HepG2 (cell line): Measurements from ENCODE around the gene PROX1. TPM values are rescaled to one million over a fixed set of nuclear protein-coding genes. Genes with fewer than 3 reads are reported as not detected.

Experiments used
- ATAC-seq: fragments of 200-7000 bp; cut with Tn5 transposase; 3 replicates; pipeline ENCODE4 v1.9.1; 2020; ENCODE audit warnings: mild to moderate bottlenecking, moderate library complexity
- BruUV-seq: library from RNA; stranded (reverse); fragments of 400-500 nt; replicated peaks from 2 replicates; lab custom pipeline; 2021; lab: Mats Ljungman, UMichigan
- CTCF ChIA-PET: fragments of 300-600 bp; formaldehyde crosslinking; extraction: SDS; loops from one replicate; lab custom pipeline; 2021; ENCODE audit warnings: low total read pairs, inconsistent platforms, low intra/inter-chr PET ratio; lab: Yijun Ruan, JAX
- POLR2A ChIA-PET: fragments of 350-600 bp; sonication (Branson Sonifier 250); formaldehyde crosslinking; loops from one replicate; lab custom pipeline; 2020; ENCODE audit warnings: antibody characterized with exemption, inconsistent platforms; lab: Yijun Ruan, JAX
- DNase-seq: peaks from one replicate; pipeline ENCODE4 v3.0.0-alpha.2; 2015; ENCODE audit warnings: low spot score
- FAIRE-seq: peaks from 3 replicates; lab custom pipeline; 2011; peaks lifted over from hg19 to GRCh38; lab: Jason Lieb, UNC
- H2AFZ ChIP-seq: one replicate; pipeline ENCODE4 v1.6.1; 2011; ENCODE audit warnings: low read length, inconsistent platforms
- H3K27ac ChIP-seq: fragments of 300-600 bp; 3 replicates; pipeline ENCODE4 v1.8.0; 2011; ENCODE audit warnings: mixed run types, mild to moderate bottlenecking, mixed read lengths, low read length, inconsistent platforms; ENCODE audit not compliant: insufficient read depth; ENCODE audit errors: extremely low read length
- H3K27me3 ChIP-seq, 2 experiments: fragments of 200-600 bp in 1 of 2; 2 replicates in 1 of 2; 3 replicates in 1 of 2; pipeline versions ENCODE4 v1.6.0 to v1.8.0; 2011; ENCODE audit warnings: low read length in 2 of 2, mild to moderate bottlenecking in 2 of 2, moderate library complexity in 2 of 2, inconsistent platforms in 1 of 2; ENCODE audit not compliant: insufficient read depth in 2 of 2, control insufficient read depth in 1 of 2
- H3K36me3 ChIP-seq, 2 experiments: fragments of 200-600 bp in 1 of 2; replicated peaks in 1 of 2; 2 replicates in 1 of 2; 3 replicates in 1 of 2; pipeline versions ENCODE4 v1.5.1 to v1.8.0; 2011; ENCODE audit warnings: low read length in 2 of 2, inconsistent platforms in 1 of 2; ENCODE audit not compliant: insufficient read depth in 2 of 2, control insufficient read depth in 1 of 2
- H3K4me1 ChIP-seq: 2 replicates; pipeline ENCODE4 v1.5.1; 2012; ENCODE audit warnings: low read length, inconsistent platforms; ENCODE audit not compliant: insufficient read depth
- H3K4me2 ChIP-seq: 2 replicates; pipeline ENCODE4 v1.6.0; 2011; ENCODE audit warnings: low read depth, low read length, inconsistent platforms
- H3K4me3 ChIP-seq, 3 experiments: fragments of 200-600 bp in 1 of 3; sonication (generic), shearing (Covaris generic) in 1 of 3; replicated peaks in 1 of 3; 2 replicates each; pipeline ENCODE4 v1.5.1; 2011 to 2016; ENCODE audit warnings: low read length in 3 of 3, inconsistent platforms in 2 of 3, low read depth in 2 of 3, mild to moderate bottlenecking in 2 of 3, control low read depth in 1 of 3, mixed read lengths in 1 of 3; ENCODE audit not compliant: insufficient read depth in 1 of 3
- H3K79me2 ChIP-seq: one replicate; pipeline ENCODE4 v1.6.1; 2011; ENCODE audit warnings: low read length, inconsistent platforms; ENCODE audit not compliant: insufficient read depth
- H3K9ac ChIP-seq: 2 replicates; pipeline ENCODE4 v1.6.0; 2011; ENCODE audit warnings: mild to moderate bottlenecking, low read depth, low read length, inconsistent platforms; ENCODE audit not compliant: insufficient read depth
- H3K9me3 ChIP-seq: 2 replicates; pipeline ENCODE4 v1.5.1; 2012; ENCODE audit warnings: mild to moderate bottlenecking, low read length
- H4K20me1 ChIP-seq: 2 replicates; pipeline ENCODE4 v1.6.0; 2011; ENCODE audit warnings: inconsistent platforms, mild to moderate bottlenecking, low read length, moderate library complexity; ENCODE audit not compliant: insufficient read depth
- ATF7 ChIP-seq, 2 experiments: fragments of 450-650 bp in 1 of 2; sonication (generic) in 1 of 2; formaldehyde crosslinking in 1 of 2; IDR thresholded peaks; 2 replicates each; pipeline versions ENCODE4 v1.4.0 to v1.6.1; 2016 to 2020; ENCODE audit warnings: antibody characterized with exemption in 1 of 2, mild to moderate bottlenecking in 1 of 2, missing genetic modification reagents in 1 of 2
- CREB3 ChIP-seq: sonication (generic); formaldehyde crosslinking; IDR thresholded peaks from 2 replicates; pipeline ENCODE4 v1.5.0; 2020; ENCODE audit warnings: missing genetic modification reagents
- GATAD1 ChIP-seq: IDR thresholded peaks from 2 replicates; pipeline ENCODE4 v1.6.1; 2016; ENCODE audit warnings: missing genetic modification reagents, missing compliant biosample characterization
- HDAC2 ChIP-seq: sonication (generic); formaldehyde crosslinking; IDR thresholded peaks from 2 replicates; pipeline ENCODE4 v1.4.0; 2020; ENCODE audit warnings: missing genetic modification reagents
- HMGXB4 ChIP-seq, 2 experiments: sonication (generic) in 1 of 2; formaldehyde crosslinking in 1 of 2; IDR thresholded peaks; 2 replicates each; pipeline versions ENCODE4 v1.4.0 to v1.6.1; 2018 to 2020; ENCODE audit warnings: missing genetic modification reagents in 2 of 2, borderline replicate concordance in 1 of 2, low read depth in 1 of 2, mild to moderate bottlenecking in 1 of 2, missing biosample characterization in 1 of 2
- JUN ChIP-seq: sonication (generic); formaldehyde crosslinking; IDR thresholded peaks from 2 replicates; pipeline ENCODE4 v1.4.0; 2020; ENCODE audit warnings: mild to moderate bottlenecking, missing genetic modification reagents
- KLF11 ChIP-seq: IDR thresholded peaks from 2 replicates; pipeline ENCODE4 v1.6.1; 2016; ENCODE audit warnings: missing compliant biosample characterization
- MXD1 ChIP-seq: sonication (generic); formaldehyde crosslinking; IDR thresholded peaks from 2 replicates; pipeline ENCODE4 v1.4.0; 2020; ENCODE audit warnings: mild to moderate bottlenecking, missing genetic modification reagents
- NR2C2 ChIP-seq: sonication (generic); formaldehyde crosslinking; IDR thresholded peaks from 2 replicates; pipeline ENCODE4 v1.4.0; 2020; ENCODE audit warnings: missing genetic modification reagents, mild to moderate bottlenecking, moderate library complexity, borderline replicate concordance
- RAD21 ChIP-seq: fragments of 450-650 bp; formaldehyde crosslinking; IDR thresholded peaks from 2 replicates; pipeline ENCODE4 v1.5.0; 2020; ENCODE audit warnings: mild to moderate bottlenecking
- TEAD3 ChIP-seq: optimal IDR thresholded peaks from 2 replicates; pipeline ENCODE3; 2016; ENCODE audit warnings: borderline replicate concordance
- ZNF180 ChIP-seq: sonication (generic); formaldehyde crosslinking; IDR thresholded peaks from 2 replicates; pipeline ENCODE4 v1.4.0; 2020; ENCODE audit warnings: low read depth, missing genetic modification reagents, borderline replicate concordance
- ZNF232 ChIP-seq: sonication (generic); formaldehyde crosslinking; IDR thresholded peaks from 2 replicates; pipeline ENCODE4 v1.4.0; 2020; ENCODE audit warnings: missing genetic modification reagents, borderline replicate concordance
- ZNF430 ChIP-seq: sonication (generic); formaldehyde crosslinking; IDR thresholded peaks from 2 replicates; pipeline ENCODE4 v1.9.0; 2021; ENCODE audit warnings: mild to moderate bottlenecking, missing genetic modification reagents
- ZNF558 ChIP-seq: sonication (generic); formaldehyde crosslinking; IDR thresholded peaks from 2 replicates; pipeline ENCODE4 v1.9.0; 2022; ENCODE audit warnings: mild to moderate bottlenecking, missing genetic modification reagents, borderline replicate concordance
- ZNF672 ChIP-seq: sonication (generic); formaldehyde crosslinking; IDR thresholded peaks from 2 replicates; pipeline ENCODE4 v1.8.1; 2022; ENCODE audit warnings: missing genetic modification reagents
- ZSCAN29 ChIP-seq: sonication (generic); formaldehyde crosslinking; conservative IDR thresholded peaks from 2 replicates; pipeline ENCODE4 v1.4.0; 2020; ENCODE audit warnings: mild to moderate bottlenecking, missing genetic modification reagents
- WGBS: methylation state at CpG from one replicate; pipeline ENCODE4 v1.1.6; 2017; ENCODE audit warnings: low lambda C conversion rate; 5-methylcytosine and 5-hydroxymethylcytosine counted together
- in situ Hi-C: cut with HindIII; loops from 2 replicates; pipeline ENCODE4 v1.10.0; 2017; ENCODE audit warnings: low pct_unique_long_range_greater_than_20kb; ENCODE audit not compliant: extremely low pct_ligation_motif_present
- intact Hi-C: fragments of 100-400 bp; cut with micrococcal nuclease; formaldehyde crosslinking; loops from one replicate; pipeline ENCODE4 v1.10.0; 2022; ENCODE audit not compliant: unreplicated experiment
- polyA plus RNA-seq, 8 experiments: library from polyadenylated mRNA; depleted of rRNA in 3 of 8; stranded (reverse) in 7 of 8; unstranded in 1 of 8; fragments of >200 nt; fragmentation: Illumina TruSeq in 4 of 8; extraction: Trizol in 4 of 8; gene quantifications; 2 replicates each; pipeline versions ENCODE4 v1.2.1 to v1.2.3, GENCODE V29; 2011 to 2016; ENCODE audit warnings: low read depth in 4 of 8, missing spikeins in 1 of 8, mixed read lengths in 1 of 8; ENCODE audit not compliant: insufficient read depth in 1 of 8
- total RNA-seq, 5 experiments: library from RNA; depleted of rRNA; stranded (reverse); fragments of >200 nt; fragmentation: Illumina TruSeq; extraction: Trizol; gene quantifications; 2 replicates each; pipeline ENCODE4 v1.2.3, GENCODE V29; 2016; ENCODE audit warnings: low read depth in 1 of 5
- TF ChIP-seq, protein P1 (sequence below): sonication (generic); formaldehyde crosslinking; IDR thresholded peaks from 2 replicates; pipeline ENCODE4 v1.5.1; 2020; ENCODE audit warnings: missing genetic modification reagents, mild to moderate bottlenecking, borderline replicate concordance

PROX1 gene
- total and polyA plus RNA-seq, 2 of the 13 experiments (the other 11 are each of a cell fraction or from before 2014, with no cell fraction given), result 12.3 to 30.2 TPM

DNA sequence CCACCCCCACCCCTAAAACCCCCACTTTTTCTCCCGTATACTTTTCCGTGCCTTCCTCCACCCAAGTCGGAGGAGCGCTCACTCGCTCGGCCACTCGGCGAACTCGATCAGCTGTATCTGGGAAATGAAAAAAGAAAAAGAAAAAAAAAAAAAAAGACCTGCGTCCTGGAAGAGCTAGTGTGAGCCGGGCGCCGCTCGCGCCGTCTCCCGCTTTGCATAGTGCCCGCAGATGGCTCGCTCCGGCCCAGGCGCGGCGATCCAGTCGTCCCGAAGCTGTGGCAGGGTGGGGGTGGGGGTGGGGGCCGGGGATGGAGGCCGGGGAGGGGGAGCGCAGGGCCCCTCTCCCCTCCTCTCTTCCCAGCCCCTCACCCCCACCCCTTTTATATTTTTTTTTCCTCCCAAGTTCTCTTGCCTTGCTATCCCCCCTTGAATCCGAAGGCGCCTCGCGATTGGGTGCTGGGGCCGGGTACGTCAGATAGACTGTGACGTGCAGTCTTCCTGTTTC is 299 bp upstream of the PROX1 start (continued):
- no peak for TF ChIP-seq KLF11 (CRISPR knock-in tag)
- TF ChIP-seq ZNF232, result 0 out of 2 replicates have a peak, but pooled peaks have one; percentile 2
- TF ChIP-seq HDAC2 (CRISPR knock-in tag), result 0 out of 2 replicates have a peak, but pooled peaks have one; percentile 20
- TF ChIP-seq, all 625 proteins: peak for 24

- ATAC-seq (no peak; the same call in 2 of the 3 replicates), FAIRE-seq (no peak), DNase-seq (no peak)
- H3K36me3 ChIP-seq, result no peaks in the 10 kb centered on the region
- no peak overlapping the region for H2AFZ ChIP-seq
- no peaks in the 10 kb centered on the region; a peak in 1 of 5 replicates for H3K27me3 ChIP-seq
- BruUV-seq, result TSS peak; percentile 42
- POLR2A ChIA-PET, result interaction anchor here (0.9 to 4.7 kb wide), 36 partner anchors 11 to 617 kb away, joined by 3 to 107 read pairs (median 6); no protein-coding TSS in a partner anchor
- H3K4me3 ChIP-seq, result peak overlapping the region; percentile 82 to 94 (median 84)
- H3K9me3 ChIP-seq, result no peaks in the 10 kb centered on the region
- in situ Hi-C loops, result loop anchor here (10.0 to 25.0 kb wide), 3 partner anchors 424 to 751 kb away; no protein-coding TSS in a partner anchor
- intact Hi-C loops, result loop anchor here (1.0 to 10.0 kb wide), 7 partner anchors 14 to 746 kb away; no protein-coding TSS in a partner anchor
- H3K9ac ChIP-seq, result peak overlapping the region; percentile 79
- peak overlapping the region; percentile 72 for H3K27ac ChIP-seq
- H3K4me2 ChIP-seq, result peak overlapping the region; percentile 93
- H4K20me1 ChIP-seq, result peaks cover 10% of the 10 kb centered on the region
- H3K79me2 ChIP-seq, result peaks cover 75% of the 10 kb centered on the region
- peaks cover 59% of the 10 kb centered on the region for H3K4me1 ChIP-seq
- CTCF ChIA-PET, result no interaction called here
- under 1% methylated on average over 17 of the region's 17 CpGs for WGBS
- TF ChIP-seq, protein P1, sequence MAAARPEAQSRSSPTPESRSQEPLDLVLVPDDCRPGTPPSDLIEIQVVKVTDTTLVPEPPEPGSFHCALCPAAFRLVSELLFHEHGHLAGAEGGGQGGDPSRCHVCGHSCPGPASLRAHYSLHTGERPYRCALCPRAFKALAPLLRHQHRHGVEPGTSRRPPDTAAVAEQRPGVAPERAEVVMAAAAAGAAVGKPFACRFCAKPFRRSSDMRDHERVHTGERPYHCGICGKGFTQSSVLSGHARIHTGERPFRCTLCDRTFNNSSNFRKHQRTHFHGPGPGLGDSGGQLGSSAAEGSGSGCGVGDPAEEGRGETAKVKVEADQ, result peak; percentile 7; the same call in 1 of the 2 replicates
- TF ChIP-seq ZSCAN29 (CRISPR knock-in tag) (0 out of 2 replicates have a peak, but pooled peaks have one; percentile 3), ATF7 (IDR thresholded peaks at IDR 0.05) (no peak), ATF7 (CRISPR knock-in tag; IDR thresholded peaks at IDR 0.05) (no peak), ZNF672 (CRISPR knock-in tag) (no peak), TEAD3 (CRISPR knock-in tag) (no peak), ZNF430 (CRISPR knock-in tag) (no peak), NR2C2 (CRISPR knock-in tag) (no peak), JUN (CRISPR knock-in tag) (no peak), ZNF558 (CRISPR knock-in tag) (0 out of 2 replicates have a peak, but pooled peaks have one; percentile 50), RAD21 (CRISPR knock-in tag) (0 out of 2 replicates have a peak, but pooled peaks have one; percentile 10), HMGXB4 (CRISPR knock-in tag; IDR thresholded peaks at IDR 0.05; ENCODE audit: borderline replicate concordance in 1 of 2, low read depth in 1 of 2) (0 out of 4 replicates have a peak, but pooled peaks of 1 of the 2 experiments have one; percentile 10), MXD1 (CRISPR knock-in tag) (no peak), GATAD1 (CRISPR knock-in tag) (0 out of 2 replicates have a peak, but pooled peaks have one; percentile 2), CREB3 (CRISPR knock-in tag) (no peak), ZNF180 (no peak)
These were observed 781 bp downstream of the PROX1 start for GRCh38 chr1:213988507-213989001.
